Fibroblast of skin of back (primary cell): ENCODE data around the gene LCE1F. TPM values are rescaled to one million over a fixed set of nuclear protein-coding genes. Genes with fewer than 3 reads are reported as not detected.

Experiments
- DNase-seq: peaks from one replicate; pipeline ENCODE4 v3.0.0-alpha.2; 2013
- polyA plus RNA-seq, 2 experiments: library from polyadenylated mRNA; unstranded; fragments of 120-200 nt; gene quantifications; one replicate each; pipeline ENCODE4 v1.2.1, GENCODE V29; 2013; ENCODE audit not compliant: insufficient read length in 2 of 2

LCE1F gene, protein sequence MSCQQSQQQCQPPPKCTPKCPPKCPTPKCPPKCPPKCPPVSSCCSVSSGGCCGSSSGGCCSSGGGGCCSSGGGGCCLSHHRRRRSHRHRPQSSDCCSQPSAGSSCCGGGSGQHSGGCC
- polyA plus RNA-seq (2013, experiment 1 of 2; ENCODE audit: insufficient read length), result not detected
- not detected for polyA plus RNA-seq (2013, experiment 2 of 2; ENCODE audit: insufficient read length)

DNA sequence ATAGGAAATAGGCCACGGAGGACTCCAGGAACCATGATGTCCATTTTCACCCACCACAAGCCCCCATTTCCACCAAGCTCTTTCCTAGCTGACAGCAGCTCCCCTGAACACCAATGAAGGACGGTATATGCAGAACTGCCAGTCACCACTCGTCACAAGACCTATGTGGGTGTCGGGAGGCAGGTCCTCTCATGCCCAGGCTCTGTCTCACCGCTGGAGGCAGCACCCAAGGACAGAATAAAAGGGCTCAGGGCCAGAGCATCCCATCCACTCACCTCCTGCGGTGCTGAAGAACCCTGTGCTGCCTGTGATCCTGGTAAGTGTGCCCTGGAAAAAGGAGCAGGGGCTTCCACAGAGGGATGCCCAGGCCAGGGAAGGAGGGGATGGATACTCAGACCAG lies at the start of gene LCE1F:
LCE1F (plus strand) TSS at position 266 of the 400 bp plus-strand sequence. CDS start 1,232 bp downstream, outside the sequence.
- no peak for DNase-seq

DNA sequence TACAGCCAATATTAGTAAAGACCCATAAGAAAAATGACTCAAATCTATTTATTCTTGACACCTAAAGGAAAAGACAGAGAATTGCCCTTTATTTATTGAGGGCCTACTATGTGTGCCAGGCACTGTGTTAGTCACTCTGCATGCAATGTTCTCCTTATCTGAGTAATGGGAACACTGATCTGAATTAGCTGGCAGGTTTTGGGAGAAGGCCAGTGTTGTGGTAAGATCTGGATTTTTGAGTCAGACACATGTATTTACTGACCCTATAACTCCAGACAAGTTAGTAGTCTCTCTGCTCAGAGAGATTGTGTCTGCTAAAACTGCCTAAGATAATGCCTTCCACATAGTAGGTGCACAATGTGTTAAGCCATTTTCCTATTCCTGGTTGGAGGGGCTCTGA lies 49.7 kb upstream of the LCE1F start:
- DNase-seq, result no peak

DNA sequence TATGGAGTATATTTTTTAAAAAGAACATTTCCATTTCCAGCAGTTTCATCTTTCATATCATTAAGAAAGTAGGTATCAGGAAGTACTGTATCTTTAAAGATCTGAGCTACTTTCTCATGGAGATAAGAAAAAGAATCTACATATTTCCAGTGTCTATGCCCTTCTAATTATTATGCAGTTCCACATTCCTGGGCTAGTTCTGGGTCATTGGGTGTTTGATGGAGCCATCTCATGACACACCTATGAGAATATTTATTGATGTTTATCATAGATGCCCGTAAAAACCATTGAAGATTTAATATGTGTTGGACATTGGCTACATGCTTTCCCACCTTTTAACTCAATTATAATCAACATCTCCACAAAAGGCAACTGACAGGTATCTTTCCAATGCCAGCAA lies 46.0 kb upstream of the LCE1F start:
- DNase-seq, result no peak

DNA sequence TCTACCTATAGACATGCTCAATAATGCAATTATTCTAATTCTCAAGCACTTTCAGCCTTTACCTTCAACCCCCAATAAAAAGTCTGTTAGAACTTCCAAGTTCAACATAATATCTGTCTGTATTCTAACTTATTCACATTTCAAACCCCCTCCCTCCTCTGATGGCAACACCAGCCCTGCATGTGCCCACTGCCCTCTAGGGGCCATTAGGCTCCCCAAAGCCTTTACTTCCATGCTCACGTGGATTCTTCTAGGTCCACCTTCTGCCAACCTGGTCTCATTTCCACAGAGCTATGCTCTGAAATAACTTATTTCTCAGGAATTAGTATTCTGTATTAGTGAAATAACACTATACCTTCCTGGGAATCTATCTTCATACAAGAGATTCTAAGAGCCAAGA lies 39.3 kb upstream of the LCE1F start:
- DNase-seq, result no peak

DNA sequence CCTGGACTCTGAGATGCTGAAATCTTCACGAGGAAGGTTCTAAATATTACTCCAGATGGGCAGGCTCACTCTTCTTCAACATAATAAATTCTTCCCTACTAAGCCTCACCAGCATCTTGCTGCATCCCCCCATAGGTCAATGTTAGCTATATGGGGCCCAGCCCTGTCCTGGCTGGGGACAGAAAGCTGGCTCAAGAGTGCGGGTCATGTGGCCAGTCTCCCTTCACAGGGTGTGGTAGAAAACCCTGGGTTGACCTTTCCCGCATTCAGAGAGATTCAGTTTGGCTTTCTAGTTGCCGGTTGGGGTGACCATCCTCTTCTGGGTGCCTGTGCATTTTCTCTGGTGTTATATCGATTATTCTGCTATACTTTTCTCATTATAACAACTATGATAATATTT lies 36.9 kb upstream of the LCE1F start:
- DNase-seq, result no peak

DNA sequence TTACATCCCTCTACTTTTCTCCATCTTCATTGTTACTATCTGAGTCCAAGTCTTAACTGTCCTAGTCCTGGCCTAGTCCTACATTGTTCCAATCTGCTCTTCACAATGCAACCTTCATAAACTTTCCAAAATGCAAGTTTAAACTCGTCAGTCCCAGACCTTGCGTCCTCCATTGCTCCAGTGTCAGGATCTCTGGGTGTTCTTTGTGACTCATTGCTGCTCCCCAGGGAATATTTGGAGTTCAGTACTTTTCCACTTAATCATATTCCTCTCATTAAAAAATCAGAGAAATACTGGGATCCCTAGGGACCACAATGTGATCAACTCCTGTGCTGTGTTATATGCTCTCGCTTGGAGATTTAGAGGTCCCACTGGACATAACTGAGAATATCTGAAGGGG lies 35.1 kb upstream of the LCE1F start:
- peak; percentile 6 for DNase-seq

DNA sequence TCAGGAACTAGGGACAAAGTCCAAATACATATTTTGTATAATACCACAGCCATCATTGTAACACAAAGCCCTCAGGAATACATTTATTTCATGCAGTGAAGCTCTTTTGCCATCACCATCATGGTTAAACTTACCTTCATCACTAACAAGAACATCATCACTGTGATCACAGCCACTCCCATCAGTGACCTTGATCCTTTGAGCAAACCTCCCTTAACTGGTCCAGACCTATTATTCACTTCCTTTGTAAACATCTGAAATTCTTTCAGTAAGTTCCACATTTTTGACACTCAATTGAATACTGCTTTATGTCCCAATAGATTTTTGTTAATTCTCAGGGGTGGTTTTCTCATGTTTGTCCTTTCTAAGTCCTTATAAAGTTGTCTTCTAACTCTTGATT lies 33.3 kb upstream of the LCE1F start:
- DNase-seq, result no peak

DNA sequence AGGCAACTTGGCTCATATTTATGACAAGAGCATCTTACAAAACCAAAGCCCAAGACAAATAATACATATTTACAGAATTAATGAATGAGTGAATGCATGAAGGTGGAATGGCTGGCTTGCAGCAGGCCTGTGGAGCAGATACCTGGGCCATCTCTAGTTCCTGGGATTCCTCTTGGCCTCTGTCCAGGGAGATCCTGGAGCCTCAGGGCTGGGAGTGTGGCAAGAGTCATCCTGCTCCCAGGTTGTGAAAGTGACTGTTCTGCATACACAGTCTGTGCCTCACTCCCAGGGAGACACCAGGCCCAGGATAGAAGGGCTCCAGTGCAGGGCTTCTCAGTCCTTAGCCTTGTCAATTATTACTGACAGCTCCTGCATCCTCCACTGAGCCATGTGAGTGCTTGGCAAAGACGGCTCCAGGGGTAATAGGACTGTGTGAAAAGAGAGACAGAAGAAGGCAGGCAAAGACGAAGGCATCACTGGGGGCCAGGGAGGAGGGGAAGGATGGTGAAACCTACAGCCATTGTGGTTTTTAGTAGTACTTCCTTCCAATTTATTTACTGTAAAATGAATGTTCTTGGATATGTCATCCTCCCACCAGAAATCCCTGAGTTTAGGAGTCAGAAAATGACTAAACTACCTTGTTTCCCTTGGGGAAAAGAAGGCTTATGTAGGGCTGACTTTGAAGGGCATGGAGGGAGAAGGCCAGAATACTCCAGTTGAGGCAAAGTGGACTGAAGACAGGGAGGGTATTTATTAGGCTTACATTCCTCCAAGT lies 31.4 kb upstream of the LCE1F start:
- DNase-seq, result no peak

DNA sequence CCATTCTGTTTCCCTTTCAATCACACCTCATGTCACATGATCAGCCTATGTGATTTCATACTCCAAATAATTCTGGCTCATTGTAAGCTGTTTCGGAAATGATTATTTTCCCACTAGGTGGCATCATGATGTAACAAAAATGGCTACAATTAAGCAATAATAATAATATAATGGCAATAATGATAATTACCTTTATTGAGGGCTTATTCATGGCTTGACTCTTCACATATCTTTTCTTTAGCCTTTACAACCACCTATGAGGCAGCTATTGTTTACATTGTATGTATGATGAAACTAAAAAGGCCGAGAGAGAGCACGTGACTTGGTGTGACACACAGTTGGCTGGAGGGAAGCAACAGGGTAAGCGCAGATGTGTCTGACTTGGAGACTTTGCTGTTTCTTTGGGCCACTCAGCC lies 29.6 kb upstream of the LCE1F start:
- DNase-seq, result peak; percentile 1

DNA sequence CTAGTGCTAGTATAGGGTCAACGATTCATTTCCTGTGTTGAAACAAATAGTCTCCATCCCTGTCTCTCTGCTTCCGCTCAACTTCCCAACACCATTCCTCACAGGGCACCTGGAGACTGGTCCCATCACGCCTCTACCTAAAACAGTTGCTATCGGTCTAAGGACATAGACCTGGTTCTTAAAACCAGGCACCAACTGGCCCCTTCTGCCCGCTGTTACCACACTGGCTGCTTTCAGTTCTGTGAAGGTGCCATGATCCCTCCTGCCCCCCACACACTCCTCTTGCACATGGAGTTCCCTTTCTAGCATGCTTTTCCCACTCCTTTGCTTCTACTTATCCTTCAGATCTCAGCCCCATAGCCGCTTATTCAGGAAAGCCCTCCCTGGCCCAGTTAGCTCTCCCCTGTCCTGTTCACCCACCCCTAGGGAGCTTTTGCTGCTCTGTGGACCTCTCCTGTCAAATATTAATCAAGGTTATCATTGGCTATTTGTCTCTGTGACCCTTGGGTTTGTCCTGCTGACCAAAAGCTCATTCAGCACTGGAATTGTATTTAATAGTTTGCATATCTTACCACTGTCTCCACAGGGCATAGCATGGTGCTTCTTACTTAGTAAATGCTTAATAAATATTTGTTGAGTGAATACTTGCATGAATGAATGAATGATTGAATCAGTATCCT lies 29.0 kb upstream of the LCE1F start:
- no peak for DNase-seq

DNA sequence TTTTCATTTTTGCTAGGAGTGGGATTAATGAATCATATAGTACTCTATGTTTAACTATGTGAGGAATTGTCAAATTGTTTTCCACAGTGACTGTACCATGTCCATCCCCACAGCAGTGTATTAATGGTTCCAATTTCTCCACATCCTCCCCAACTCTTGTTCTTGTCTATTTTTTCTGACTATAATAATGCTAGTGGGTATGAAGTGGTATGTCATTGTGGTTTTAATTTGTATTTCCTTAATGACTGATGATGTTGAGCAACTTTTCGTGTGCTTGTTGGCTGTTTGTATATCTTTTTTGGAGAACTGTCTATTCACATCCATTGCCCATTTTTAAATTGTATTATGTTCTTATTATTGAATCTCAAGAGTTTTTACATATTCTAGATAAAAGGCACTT lies 27.1 kb upstream of the LCE1F start:
- DNase-seq, result no peak

DNA sequence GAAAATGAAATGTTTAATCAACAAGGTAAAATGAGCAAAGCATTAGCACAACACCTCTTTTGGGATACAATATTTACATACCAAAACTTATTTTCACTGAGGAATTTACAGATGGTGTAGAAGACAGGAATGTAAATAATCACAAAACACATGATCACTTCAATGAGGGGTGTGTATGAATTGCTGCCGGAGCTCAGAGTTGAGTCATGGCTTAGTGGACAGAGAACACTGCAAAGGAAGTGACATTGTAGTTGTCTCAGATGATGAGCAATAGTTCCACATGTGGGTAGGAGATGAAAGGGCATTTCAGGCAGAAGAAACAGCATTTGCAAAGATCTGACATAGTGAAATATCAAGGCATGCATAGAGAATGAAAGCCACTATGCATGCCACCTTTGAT lies 22.7 kb upstream of the LCE1F start:
- peak; percentile 38 for DNase-seq

DNA sequence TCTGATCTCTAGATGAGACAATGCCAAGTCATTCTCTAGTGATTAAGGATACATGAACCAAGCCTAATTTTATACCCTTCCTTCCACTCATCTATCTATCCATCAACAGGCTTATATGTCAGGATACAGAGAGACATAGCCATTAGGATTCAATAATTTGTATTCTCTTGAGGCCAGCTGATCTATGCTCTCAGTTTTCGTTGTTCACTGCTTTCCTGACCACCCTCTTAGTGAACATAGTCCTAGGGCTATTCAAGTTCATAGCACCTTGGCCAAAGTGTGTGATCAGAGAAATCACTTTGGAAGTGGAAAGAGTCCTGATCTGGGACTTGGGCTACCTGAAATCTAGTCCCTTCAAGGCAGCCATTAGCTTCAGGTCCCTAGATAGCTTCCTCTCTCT lies 21.4 kb upstream of the LCE1F start:
- DNase-seq, result no peak

DNA sequence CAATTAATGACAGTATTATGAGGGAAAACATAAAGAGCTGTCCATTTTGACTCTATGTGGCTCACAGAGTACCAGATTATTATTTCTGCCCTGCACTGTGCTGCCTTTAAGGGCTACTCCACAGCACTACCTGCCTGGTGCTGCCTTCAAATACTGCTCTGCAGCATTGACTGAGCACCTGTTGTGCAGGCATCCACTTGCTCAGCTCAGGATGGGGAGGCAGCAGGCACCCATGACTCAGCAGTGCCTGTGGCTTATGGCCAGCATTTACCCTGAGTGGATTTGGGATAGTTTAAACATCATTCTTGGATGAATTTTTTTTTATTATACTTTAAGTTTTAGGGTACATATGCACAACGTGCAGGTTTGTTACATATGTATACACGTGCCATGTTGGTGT lies 18.1 kb upstream of the LCE1F start:
- DNase-seq, result no peak

DNA sequence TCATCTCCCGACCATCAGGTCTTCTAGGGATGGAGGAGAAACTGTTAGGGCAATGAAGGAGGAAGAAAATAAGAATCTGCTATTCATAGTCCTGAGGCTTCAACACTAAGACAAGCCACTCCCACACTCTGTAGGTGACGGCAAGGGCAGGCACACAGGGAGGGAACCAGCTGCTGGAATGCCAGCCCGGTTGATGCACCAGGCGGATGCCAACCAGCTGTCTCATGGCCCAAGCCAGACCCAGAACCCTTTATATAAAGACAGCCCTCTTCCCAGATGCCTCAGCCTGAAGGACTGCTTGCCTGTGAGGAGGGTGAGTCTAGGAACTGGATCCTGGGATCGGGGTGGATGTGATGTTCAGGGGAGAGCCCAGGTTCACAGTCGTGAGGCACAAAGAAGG lies 17.2 kb upstream of the LCE1F start, which contains the start of gene KPRP:
KPRP (plus strand) TSS at position 279 of the 400 bp plus-strand sequence. CDS start 1,564 bp downstream, outside the sequence.
- no peak for DNase-seq

DNA sequence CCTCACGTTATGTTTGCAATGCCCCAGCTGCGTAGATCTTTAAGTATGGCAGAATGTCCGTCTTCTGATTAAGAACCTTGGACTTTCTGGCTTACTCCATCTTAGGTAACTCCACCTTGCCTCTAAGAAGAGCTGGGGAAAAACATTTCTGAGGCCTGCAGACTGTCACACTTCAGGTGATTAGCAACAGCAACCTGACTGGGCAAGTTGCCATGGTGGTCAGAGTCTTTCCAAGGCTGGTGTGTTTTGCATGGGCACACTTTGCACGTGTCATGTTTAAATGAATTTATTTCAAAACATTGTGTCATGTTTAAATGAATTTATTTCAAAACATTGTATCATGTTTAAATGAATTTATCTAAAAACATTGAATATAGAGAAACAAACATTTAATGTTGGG lies 16.3 kb upstream of the LCE1F start:
- no peak for DNase-seq

DNA sequence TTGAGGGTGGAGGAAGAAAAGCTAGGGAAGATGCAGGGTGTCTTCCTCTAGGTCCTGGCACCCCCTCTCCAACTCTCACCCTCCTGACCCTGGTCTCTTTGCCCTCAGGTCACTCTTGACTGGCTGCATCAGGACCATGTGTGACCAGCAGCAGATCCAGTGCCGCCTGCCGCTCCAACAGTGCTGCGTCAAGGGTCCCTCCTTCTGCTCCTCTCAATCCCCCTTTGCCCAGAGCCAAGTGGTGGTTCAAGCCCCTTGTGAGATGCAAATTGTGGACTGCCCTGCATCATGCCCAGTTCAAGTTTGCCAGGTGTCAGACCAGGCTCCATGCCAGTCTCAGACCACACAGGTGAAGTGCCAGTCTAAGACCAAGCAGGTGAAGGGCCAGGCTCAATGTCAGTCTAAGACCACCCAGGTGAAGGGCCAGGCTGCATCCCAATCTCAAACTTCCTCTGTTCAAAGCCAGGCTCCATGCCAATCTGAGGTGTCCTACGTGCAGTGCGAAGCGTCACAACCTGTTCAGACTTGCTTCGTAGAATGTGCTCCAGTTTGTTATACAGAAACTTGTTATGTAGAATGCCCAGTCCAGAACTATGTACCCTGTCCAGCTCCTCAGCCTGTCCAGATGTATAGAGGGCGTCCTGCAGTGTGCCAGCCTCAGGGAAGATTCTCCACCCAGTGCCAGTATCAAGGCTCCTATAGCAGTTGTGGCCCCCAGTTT lies 15.3 kb upstream of the LCE1F start:
- no peak for DNase-seq

DNA sequence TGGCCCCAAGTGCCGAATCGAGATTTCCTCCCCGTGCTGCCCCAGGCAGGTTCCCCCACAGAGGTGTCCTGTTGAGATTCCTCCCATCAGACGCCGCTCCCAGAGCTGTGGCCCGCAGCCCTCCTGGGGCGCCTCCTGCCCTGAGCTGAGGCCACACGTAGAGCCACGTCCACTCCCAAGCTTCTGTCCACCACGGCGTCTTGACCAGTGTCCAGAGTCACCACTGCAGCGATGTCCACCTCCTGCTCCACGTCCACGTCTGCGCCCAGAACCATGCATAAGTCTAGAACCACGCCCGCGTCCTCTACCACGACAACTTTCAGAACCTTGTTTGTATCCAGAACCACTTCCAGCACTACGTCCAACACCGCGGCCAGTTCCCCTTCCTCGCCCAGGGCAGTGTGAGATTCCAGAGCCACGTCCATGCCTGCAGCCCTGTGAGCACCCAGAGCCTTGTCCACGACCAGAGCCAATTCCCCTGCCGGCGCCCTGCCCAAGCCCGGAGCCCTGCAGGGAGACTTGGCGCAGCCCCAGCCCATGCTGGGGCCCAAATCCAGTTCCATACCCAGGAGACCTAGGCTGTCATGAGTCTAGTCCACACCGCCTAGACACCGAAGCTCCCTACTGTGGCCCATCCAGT lies 14.3 kb upstream of the LCE1F start:
- no peak for DNase-seq

DNA sequence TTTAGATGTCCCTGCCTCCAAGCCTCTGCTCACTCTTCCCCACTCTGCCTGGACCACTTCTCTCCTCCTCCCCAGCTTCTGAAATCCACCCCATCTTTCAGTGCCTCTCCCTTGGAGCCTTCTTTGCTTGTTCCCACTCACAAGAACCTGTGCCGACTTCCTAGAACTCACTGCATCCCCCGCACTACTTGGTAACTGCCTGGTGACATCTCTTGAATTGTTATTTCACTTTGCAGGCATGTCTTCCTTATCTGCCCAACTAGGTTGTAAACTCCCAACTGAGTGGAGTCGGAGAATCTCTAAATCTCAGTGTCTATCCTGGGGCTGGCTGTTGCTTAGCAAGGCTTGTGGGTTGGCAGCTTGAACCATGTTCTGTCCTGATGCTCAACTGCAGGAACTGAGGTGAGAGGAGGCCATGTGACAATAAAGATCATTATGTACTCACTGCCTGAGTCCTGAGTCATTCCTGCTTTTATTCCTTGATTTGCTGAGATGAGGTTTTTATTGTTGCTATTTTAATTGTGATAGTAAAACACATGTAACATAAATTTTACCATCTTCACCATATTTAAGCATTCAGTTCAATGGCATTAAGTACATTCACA lies 13.2 kb upstream of the LCE1F start:
- DNase-seq, result no peak

DNA sequence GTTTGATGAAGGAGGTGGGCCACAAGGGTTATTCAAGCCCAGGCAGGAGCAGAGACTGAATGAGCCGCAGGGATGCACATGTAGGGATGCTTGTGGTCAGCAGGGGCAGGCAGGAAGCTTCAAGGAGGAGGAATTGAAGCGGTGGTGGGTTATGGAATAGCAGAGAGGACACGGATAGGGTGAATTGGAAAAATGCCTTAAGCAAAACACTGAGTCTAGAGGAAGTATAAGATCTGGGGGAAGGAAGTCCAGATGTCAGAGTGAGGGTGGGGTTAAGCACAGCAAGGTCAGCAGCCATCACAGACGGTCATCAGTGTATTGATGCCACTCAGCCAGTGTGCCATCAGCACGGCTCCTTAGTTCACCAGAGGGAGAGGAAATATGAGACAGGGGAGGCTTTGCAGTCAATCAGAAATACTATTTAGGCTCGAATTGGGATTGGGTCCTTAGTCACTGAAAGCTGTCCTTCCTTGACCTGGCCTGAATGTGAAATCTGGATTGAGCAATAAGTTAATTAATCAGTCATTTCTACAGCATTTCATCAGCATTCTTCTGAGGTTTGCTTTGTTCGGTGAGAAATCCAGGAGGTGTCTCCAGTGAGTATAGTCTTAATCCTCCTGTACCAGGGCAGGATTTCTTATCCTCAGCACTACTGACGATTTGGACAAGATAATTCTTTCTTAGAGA lies 6.0 kb upstream of the LCE1F start:
- no peak for DNase-seq

DNA sequence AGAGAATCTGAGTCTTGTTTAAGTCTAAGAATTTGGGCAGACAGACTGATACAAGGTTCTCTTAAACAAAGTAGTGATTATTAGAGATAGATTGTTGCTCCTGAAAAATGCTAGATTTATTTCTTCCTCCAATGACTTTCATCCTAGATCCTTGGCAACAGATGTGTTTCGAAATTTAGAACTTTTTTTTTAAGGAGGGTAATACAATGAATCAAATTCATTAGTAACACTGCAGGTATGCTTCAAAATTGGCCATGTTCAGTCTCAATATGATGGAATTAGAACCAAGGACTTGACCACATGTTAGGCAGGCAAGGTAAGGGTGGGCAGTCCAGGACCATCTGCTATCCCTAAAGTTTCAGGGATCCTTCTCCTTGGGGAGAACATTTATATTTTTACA lies 4.5 kb upstream of the LCE1F start:
- no peak for DNase-seq

DNA sequence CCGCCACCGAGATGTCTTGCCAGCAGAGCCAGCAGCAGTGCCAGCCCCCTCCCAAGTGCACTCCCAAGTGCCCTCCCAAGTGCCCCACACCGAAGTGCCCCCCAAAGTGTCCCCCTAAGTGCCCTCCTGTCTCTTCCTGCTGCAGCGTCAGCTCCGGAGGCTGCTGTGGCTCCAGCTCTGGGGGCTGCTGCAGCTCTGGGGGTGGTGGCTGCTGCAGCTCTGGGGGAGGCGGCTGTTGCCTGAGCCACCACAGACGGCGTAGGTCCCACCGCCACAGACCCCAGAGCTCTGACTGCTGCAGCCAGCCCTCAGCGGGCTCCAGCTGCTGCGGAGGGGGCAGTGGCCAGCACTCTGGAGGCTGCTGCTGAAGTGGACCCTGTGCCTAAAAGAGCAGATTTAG lies 1.4 kb downstream of the LCE1F start:
- no peak for DNase-seq
